GM23338 (cell line): ENCODE data around the gene RPH3AL.

Experiments used
- EZH2 ChIP-seq: fragments of 200-600 bp; sonication (generic); IDR thresholded peaks from one replicate; pipeline ENCODE4 v1.8.0; 2017; ENCODE audit warnings: antibody characterized with exemption, mild to moderate bottlenecking, low read depth; ENCODE audit not compliant: unreplicated experiment
- EZH2phosphoT487 ChIP-seq: fragments of 200-600 bp; sonication (generic); IDR thresholded peaks from one replicate; pipeline ENCODE4 v1.8.1; 2018; ENCODE audit warnings: antibody characterized with exemption; ENCODE audit not compliant: unreplicated experiment
- POLR2AphosphoS5 ChIP-seq: IDR thresholded peaks from 2 replicates; pipeline ENCODE4 v1.6.1; 2016; ENCODE audit warnings: antibody characterized with exemption, low read depth
- ZNF331 ChIP-seq: fragments of 250-450 bp; sonication (Bioruptor Pico); IDR thresholded peaks from 2 replicates; pipeline ENCODE4 v1.5.0; 2020; ENCODE audit warnings: low read depth, mild to moderate bottlenecking, moderate library complexity
- TF ChIP-seq, protein P1 (sequence below), 2 experiments: fragments of 200-600 bp in 1 of 2; sonication (generic) in 1 of 2; conservative IDR thresholded peaks; 2 replicates each; pipeline versions ENCODE4 v1.5.1 to v1.6.1; 2016 to 2017; ENCODE audit warnings: antibody characterized with exemption in 2 of 2, low read depth in 2 of 2, mild to moderate bottlenecking in 2 of 2, moderate library complexity in 1 of 2
- TF ChIP-seq, protein P2 (sequence below): fragments of 250-450 bp; sonication (Bioruptor Pico); IDR thresholded peaks from 2 replicates; pipeline ENCODE4 v1.5.0; 2020; ENCODE audit warnings: mild to moderate bottlenecking, moderate library complexity

DNA sequence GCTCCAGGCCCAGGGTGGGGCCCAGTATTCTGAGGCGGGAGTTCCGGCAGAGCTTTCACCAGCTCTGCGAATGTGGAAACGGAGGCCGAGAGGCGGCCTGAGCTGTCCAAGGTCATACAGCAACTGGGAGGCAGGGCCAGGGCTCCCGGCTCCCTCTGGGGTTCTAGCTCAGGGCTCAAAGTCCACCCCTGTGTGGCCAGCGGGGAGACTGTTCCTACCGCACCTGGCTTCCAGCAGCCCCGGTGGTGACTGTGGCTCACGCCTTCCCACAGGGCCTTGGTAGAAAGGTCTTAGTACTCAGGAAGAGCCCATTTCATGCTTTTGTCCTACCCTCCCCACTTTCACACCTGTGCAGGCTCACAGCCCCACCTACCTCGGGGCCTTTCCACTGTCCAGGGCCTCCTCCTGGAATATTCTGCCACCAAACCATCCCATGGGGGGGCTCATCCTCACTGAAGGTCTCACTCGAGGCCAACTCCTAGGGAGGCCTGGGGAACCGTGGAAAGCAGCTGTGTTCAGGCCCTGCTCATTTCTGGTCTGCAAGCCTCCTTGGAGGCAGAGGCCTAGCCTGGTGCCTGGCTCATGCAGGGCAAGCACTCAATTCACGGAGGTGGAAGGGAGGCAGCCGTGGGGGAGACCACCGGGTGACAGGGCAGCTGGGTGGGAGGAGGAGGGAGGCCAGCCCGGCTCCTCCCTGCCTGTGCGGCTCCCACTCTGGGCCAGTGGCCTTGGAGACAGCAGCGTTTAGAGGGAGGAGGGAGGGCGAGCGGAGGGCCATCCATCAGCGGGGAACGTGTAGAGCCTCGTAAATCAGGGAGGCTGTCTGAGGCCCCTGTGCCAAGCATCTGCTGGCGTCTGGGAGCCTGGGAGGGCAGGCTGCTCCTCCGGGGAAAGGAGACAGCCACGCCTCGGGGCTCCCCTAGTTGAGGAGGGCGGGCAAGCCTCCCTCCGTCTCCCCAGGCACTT is 158.5 kb downstream of the RPH3AL start:
- TF ChIP-seq ZNF331 (CRISPR knock-in tag) (no peak), EZH2phosphoT487 (no peak), POLR2AphosphoS5 (no peak), EZH2 (no peak)
- TF ChIP-seq, protein P1, sequence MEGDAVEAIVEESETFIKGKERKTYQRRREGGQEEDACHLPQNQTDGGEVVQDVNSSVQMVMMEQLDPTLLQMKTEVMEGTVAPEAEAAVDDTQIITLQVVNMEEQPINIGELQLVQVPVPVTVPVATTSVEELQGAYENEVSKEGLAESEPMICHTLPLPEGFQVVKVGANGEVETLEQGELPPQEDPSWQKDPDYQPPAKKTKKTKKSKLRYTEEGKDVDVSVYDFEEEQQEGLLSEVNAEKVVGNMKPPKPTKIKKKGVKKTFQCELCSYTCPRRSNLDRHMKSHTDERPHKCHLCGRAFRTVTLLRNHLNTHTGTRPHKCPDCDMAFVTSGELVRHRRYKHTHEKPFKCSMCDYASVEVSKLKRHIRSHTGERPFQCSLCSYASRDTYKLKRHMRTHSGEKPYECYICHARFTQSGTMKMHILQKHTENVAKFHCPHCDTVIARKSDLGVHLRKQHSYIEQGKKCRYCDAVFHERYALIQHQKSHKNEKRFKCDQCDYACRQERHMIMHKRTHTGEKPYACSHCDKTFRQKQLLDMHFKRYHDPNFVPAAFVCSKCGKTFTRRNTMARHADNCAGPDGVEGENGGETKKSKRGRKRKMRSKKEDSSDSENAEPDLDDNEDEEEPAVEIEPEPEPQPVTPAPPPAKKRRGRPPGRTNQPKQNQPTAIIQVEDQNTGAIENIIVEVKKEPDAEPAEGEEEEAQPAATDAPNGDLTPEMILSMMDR (conservative IDR thresholded peaks at IDR 0.05; ENCODE audit: low read depth in 2 of 2) = no peak
- TF ChIP-seq, protein P2, sequence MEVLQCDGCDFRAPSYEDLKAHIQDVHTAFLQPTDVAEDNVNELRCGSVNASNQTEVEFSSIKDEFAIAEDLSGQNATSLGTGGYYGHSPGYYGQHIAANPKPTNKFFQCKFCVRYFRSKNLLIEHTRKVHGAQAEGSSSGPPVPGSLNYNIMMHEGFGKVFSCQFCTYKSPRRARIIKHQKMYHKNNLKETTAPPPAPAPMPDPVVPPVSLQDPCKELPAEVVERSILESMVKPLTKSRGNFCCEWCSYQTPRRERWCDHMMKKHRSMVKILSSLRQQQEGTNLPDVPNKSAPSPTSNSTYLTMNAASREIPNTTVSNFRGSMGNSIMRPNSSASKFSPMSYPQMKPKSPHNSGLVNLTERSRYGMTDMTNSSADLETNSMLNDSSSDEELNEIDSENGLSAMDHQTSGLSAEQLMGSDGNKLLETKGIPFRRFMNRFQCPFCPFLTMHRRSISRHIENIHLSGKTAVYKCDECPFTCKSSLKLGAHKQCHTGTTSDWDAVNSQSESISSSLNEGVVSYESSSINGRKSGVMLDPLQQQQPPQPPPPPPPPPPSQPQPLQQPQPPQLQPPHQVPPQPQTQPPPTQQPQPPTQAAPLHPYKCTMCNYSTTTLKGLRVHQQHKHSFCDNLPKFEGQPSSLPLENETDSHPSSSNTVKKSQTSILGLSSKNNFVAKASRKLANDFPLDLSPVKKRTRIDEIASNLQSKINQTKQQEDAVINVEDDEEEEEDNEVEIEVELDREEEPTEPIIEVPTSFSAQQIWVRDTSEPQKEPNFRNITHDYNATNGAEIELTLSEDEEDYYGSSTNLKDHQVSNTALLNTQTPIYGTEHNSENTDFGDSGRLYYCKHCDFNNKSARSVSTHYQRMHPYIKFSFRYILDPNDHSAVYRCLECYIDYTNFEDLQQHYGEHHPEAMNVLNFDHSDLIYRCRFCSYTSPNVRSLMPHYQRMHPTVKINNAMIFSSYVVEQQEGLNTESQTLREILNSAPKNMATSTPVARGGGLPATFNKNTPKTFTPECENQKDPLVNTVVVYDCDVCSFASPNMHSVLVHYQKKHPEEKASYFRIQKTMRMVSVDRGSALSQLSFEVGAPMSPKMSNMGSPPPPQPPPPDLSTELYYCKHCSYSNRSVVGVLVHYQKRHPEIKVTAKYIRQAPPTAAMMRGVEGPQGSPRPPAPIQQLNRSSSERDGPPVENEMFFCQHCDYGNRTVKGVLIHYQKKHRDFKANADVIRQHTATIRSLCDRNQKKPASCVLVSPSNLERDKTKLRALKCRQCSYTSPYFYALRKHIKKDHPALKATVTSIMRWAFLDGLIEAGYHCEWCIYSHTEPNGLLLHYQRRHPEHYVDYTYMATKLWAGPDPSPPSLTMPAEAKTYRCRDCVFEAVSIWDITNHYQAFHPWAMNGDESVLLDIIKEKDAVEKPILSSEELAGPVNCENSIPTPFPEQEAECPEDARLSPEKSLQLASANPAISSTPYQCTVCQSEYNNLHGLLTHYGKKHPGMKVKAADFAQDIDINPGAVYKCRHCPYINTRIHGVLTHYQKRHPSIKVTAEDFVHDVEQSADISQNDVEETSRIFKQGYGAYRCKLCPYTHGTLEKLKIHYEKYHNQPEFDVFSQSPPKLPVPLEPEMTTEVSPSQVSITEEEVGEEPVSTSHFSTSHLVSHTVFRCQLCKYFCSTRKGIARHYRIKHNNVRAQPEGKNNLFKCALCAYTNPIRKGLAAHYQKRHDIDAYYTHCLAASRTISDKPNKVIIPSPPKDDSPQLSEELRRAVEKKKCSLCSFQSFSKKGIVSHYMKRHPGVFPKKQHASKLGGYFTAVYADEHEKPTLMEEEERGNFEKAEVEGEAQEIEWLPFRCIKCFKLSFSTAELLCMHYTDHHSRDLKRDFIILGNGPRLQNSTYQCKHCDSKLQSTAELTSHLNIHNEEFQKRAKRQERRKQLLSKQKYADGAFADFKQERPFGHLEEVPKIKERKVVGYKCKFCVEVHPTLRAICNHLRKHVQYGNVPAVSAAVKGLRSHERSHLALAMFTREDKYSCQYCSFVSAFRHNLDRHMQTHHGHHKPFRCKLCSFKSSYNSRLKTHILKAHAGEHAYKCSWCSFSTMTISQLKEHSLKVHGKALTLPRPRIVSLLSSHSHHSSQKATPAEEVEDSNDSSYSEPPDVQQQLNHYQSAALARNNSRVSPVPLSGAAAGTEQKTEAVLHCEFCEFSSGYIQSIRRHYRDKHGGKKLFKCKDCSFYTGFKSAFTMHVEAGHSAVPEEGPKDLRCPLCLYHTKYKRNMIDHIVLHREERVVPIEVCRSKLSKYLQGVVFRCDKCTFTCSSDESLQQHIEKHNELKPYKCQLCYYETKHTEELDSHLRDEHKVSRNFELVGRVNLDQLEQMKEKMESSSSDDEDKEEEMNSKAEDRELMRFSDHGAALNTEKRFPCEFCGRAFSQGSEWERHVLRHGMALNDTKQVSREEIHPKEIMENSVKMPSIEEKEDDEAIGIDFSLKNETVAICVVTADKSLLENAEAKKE (CRISPR knock-in tag) = no peak
